Measurements from ENCODE around the gene HAGHL.

DNA sequence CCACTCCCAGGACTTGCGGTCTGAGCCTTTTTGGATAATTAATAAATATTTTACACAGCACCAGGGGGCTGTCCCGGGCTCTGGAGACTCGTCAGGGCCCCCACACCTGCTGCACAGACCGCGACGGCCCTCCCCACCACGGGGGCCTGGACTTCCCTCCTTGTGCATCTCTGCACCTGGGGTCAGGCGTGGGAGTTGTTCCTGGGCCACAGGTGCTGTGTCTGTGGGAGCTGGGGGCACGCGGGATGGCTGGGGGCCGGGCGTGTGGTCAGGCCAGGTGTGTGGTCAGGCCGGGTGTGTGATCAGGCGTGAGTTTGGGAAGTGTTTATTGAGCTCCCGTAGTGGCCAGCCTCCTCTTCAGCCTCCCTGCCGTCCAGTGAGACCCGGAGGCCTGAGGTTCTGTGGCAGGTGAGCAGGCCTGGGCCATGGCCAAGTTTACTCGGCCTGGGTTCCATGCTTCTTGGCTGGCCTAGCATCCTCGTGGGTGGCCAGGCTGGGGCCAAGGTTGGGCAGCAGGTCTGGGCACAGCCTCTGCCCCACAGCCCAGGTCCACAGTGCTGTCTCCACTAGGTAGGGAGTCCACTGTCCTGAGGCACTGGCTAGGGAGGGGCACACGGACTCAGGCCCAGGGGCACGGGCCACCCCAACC, 48.6 kb upstream of the HAGHL start:
- TF ChIP-seq, protein P1, sequence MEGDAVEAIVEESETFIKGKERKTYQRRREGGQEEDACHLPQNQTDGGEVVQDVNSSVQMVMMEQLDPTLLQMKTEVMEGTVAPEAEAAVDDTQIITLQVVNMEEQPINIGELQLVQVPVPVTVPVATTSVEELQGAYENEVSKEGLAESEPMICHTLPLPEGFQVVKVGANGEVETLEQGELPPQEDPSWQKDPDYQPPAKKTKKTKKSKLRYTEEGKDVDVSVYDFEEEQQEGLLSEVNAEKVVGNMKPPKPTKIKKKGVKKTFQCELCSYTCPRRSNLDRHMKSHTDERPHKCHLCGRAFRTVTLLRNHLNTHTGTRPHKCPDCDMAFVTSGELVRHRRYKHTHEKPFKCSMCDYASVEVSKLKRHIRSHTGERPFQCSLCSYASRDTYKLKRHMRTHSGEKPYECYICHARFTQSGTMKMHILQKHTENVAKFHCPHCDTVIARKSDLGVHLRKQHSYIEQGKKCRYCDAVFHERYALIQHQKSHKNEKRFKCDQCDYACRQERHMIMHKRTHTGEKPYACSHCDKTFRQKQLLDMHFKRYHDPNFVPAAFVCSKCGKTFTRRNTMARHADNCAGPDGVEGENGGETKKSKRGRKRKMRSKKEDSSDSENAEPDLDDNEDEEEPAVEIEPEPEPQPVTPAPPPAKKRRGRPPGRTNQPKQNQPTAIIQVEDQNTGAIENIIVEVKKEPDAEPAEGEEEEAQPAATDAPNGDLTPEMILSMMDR (IDR thresholded peaks at IDR 0.05): no peak
- no peak for TF ChIP-seq EZH2 (IDR thresholded peaks at IDR 0.05)
- no peak for TF ChIP-seq EZH2phosphoT487 (IDR thresholded peaks at IDR 0.05)
